Measurements from ENCODE around the gene TBX5.

Gene TBX5

GRCh38 chr12:114405519-114406271 is at the start of gene TBX5:
TSS of gene TBX5 (minus strand) at chr12:114406144. CDS start at chr12:114403898, 2,246 bp downstream.
- DNase-seq (ENCODE audit: low read depth), result no peak

- DNase-seq (ENCODE audit: low read depth), result no peak
Observed at GRCh38 chr12:114451657-114452056, 45.7 kb upstream of the TBX5 start.

- no peak for DNase-seq (ENCODE audit: low read depth)
Observed at GRCh38 chr12:114450515-114451300, 44.8 kb upstream of the TBX5 start.

- DNase-seq (ENCODE audit: low read depth), result no peak
Observed at GRCh38 chr12:114450019-114450418, 44.1 kb upstream of the TBX5 start.

- DNase-seq (ENCODE audit: low read depth), result no peak
Observed at GRCh38 chr12:114448618-114448933, 42.6 kb upstream of the TBX5 start.

- DNase-seq (ENCODE audit: low read depth), result no peak
Observed at GRCh38 chr12:114447799-114448617, 42.1 kb upstream of the TBX5 start.

- DNase-seq (ENCODE audit: low read depth), result no peak
Observed at GRCh38 chr12:114447274-114447716, 41.4 kb upstream of the TBX5 start.

GRCh38 chr12:114445401-114446323 is 39.7 kb upstream of the TBX5 start:
- no peak for DNase-seq (ENCODE audit: low read depth)

- DNase-seq (ENCODE audit: low read depth), result no peak
Observed at GRCh38 chr12:114444422-114445279, 38.7 kb upstream of the TBX5 start.

- DNase-seq (ENCODE audit: low read depth), result no peak
Observed at GRCh38 chr12:114443607-114444421, 37.9 kb upstream of the TBX5 start.

- DNase-seq (ENCODE audit: low read depth), result no peak
Observed at GRCh38 chr12:114442578-114442977, 36.6 kb upstream of the TBX5 start.

GRCh38 chr12:114441545-114441944 is 35.6 kb upstream of the TBX5 start:
- DNase-seq (ENCODE audit: low read depth), result no peak

GRCh38 chr12:114441039-114441383 is 35.1 kb upstream of the TBX5 start:
- no peak for DNase-seq (ENCODE audit: low read depth)

- no peak for DNase-seq (ENCODE audit: low read depth)
Observed at GRCh38 chr12:114440270-114441038, 34.5 kb upstream of the TBX5 start.

GRCh38 chr12:114439817-114440216 is 33.9 kb upstream of the TBX5 start:
- no peak for DNase-seq (ENCODE audit: low read depth)

- DNase-seq (ENCODE audit: low read depth), result no peak
Observed at GRCh38 chr12:114439261-114439683, 33.3 kb upstream of the TBX5 start.

- no peak for DNase-seq (ENCODE audit: low read depth)
Observed at GRCh38 chr12:114438635-114439256, 32.8 kb upstream of the TBX5 start.

- DNase-seq (ENCODE audit: low read depth), result no peak
Observed at GRCh38 chr12:114434341-114434740, 28.4 kb upstream of the TBX5 start.
